Neural progenitor cell (in vitro differentiated cells): ENCODE data around the gene GPNMB. TPM values are rescaled to one million over a fixed set of nuclear protein-coding genes. Genes with fewer than 3 reads are reported as not detected.

Experiments
- DNase-seq: peaks from one replicate; pipeline ENCODE4 v3.0.0-alpha.2; 2016; ENCODE audit warnings: low spot score
- H2AFZ ChIP-seq: fragments of 200-600 bp; sonication (generic); replicated peaks from 2 replicates; pipeline ENCODE4 v1.6.1; 2016; ENCODE audit warnings: antibody characterized with exemption
- H3F3A ChIP-seq: fragments of 200-600 bp; sonication (generic); 2 replicates; pipeline ENCODE4 v1.6.1; 2016; ENCODE audit warnings: antibody characterized with exemption, low read depth
- H3K27ac ChIP-seq: fragments of 200-600 bp; sonication (generic); 2 replicates; pipeline ENCODE4 v1.5.1; 2016; ENCODE audit warnings: mild to moderate bottlenecking
- H3K27me3 ChIP-seq: fragments of 200-600 bp; sonication (generic); 2 replicates; pipeline ENCODE4 v1.6.1; 2016; ENCODE audit warnings: mild to moderate bottlenecking, moderate library complexity
- H3K36me3 ChIP-seq: fragments of 200-600 bp; sonication (generic); 2 replicates; pipeline ENCODE4 v1.5.1; 2016
- H3K4me1 ChIP-seq: fragments of 200-600 bp; sonication (generic); 2 replicates; pipeline ENCODE4 v1.6.1; 2016; ENCODE audit warnings: mixed run types
- H3K4me2 ChIP-seq: fragments of 200-600 bp; sonication (generic); 2 replicates; pipeline ENCODE4 v1.6.1; 2016
- H3K4me3 ChIP-seq: fragments of 200-600 bp; sonication (generic); 2 replicates; pipeline ENCODE4 v1.5.1; 2016
- H3K79me2 ChIP-seq: fragments of 200-600 bp; sonication (generic); 2 replicates; pipeline ENCODE4 v1.6.1; 2016; ENCODE audit warnings: low read depth
- H3K9ac ChIP-seq: fragments of 200-600 bp; sonication (generic); 2 replicates; pipeline ENCODE4 v1.6.1; 2016
- H3K9me3 ChIP-seq: fragments of 200-600 bp; sonication (generic); 2 replicates; pipeline ENCODE4 v1.5.1; 2016; ENCODE audit warnings: low read depth
- H4K20me1 ChIP-seq: fragments of 200-600 bp; sonication (generic); 2 replicates; pipeline ENCODE4 v1.6.1; 2016; ENCODE audit warnings: low read depth
- H3K27ac Mint-ChIP-seq: 3 replicates; pipeline ENCODE4 v1.8.0; 2021; ENCODE audit warnings: mixed read lengths
- H3K27me3 Mint-ChIP-seq: 2 replicates; pipeline ENCODE4 v1.8.0; 2022; ENCODE audit warnings: low read depth, mild to moderate bottlenecking, inconsistent platforms, moderate library complexity, mixed read lengths; ENCODE audit not compliant: insufficient read depth
- H3K36me3 Mint-ChIP-seq: 3 replicates; pipeline ENCODE4 v1.8.0; 2021; ENCODE audit warnings: mixed read lengths
- H3K4me1 Mint-ChIP-seq: 3 replicates; pipeline ENCODE4 v1.8.0; 2021; ENCODE audit warnings: mixed read lengths
- H3K4me3 Mint-ChIP-seq: 3 replicates; pipeline ENCODE4 v1.8.0; 2021; ENCODE audit warnings: mild to moderate bottlenecking, moderate library complexity, mixed read lengths
- H3K9me3 Mint-ChIP-seq: 3 replicates; pipeline ENCODE4 v1.8.0; 2020; ENCODE audit warnings: mixed read lengths
- EZH2 ChIP-seq: fragments of 200-600 bp; sonication (generic); IDR thresholded peaks from 2 replicates; pipeline ENCODE4 v1.6.1; 2017; ENCODE audit warnings: antibody characterized with exemption, mild to moderate bottlenecking, moderate library complexity
- EZH2phosphoT487 ChIP-seq: fragments of 200-600 bp; sonication (generic); IDR thresholded peaks from 2 replicates; pipeline ENCODE4 v1.6.1; 2017; ENCODE audit warnings: antibody characterized with exemption
- total RNA-seq: library from RNA; depleted of rRNA; stranded (reverse); fragments of >200 nt; gene quantifications from 2 replicates; pipeline ENCODE4 v1.2.3, GENCODE V29; 2015; ENCODE audit warnings: low replicate concordance
- TF ChIP-seq, protein P1 (sequence below): fragments of 200-600 bp; sonication (generic); IDR thresholded peaks from 2 replicates; pipeline ENCODE4 v1.5.1; 2017; ENCODE audit warnings: antibody characterized with exemption, mild to moderate bottlenecking

The GPNMB gene
- total RNA-seq, 1 donor from 2014 or later = not detected

- H3K27ac Mint-ChIP-seq = no peak overlapping the region
Measured at GRCh38 chr7:23249486-23249885, 2.9 kb downstream of the GPNMB start.

GRCh38 chr7:23254051-23254681 lies 7.6 kb downstream of the GPNMB start:
- Mint-ChIP-seq H3K9me3 (peaks cover 5% of the 10 kb centered on the region), H3K4me1 (no peaks in the 10 kb centered on the region), H3K27ac (no peak overlapping the region), H3K36me3 (no peaks in the 10 kb centered on the region), H3K4me3 (no peak overlapping the region), H3K27me3 (peaks cover 2% of the 10 kb centered on the region)
- H3K27me3 ChIP-seq = no peaks in the 10 kb centered on the region
- H3K9ac ChIP-seq = no peak overlapping the region
- no peaks in the 10 kb centered on the region for H3F3A ChIP-seq
- no peak overlapping the region for H3K4me2 ChIP-seq
- H2AFZ ChIP-seq = no peak overlapping the region
- H4K20me1 ChIP-seq = no peaks in the 10 kb centered on the region
- no peak for DNase-seq
- H3K79me2 ChIP-seq = no peaks in the 10 kb centered on the region
- TF ChIP-seq, protein P1, sequence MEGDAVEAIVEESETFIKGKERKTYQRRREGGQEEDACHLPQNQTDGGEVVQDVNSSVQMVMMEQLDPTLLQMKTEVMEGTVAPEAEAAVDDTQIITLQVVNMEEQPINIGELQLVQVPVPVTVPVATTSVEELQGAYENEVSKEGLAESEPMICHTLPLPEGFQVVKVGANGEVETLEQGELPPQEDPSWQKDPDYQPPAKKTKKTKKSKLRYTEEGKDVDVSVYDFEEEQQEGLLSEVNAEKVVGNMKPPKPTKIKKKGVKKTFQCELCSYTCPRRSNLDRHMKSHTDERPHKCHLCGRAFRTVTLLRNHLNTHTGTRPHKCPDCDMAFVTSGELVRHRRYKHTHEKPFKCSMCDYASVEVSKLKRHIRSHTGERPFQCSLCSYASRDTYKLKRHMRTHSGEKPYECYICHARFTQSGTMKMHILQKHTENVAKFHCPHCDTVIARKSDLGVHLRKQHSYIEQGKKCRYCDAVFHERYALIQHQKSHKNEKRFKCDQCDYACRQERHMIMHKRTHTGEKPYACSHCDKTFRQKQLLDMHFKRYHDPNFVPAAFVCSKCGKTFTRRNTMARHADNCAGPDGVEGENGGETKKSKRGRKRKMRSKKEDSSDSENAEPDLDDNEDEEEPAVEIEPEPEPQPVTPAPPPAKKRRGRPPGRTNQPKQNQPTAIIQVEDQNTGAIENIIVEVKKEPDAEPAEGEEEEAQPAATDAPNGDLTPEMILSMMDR = no peak
- H3K9me3 ChIP-seq = peaks cover 5% of the 10 kb centered on the region
- no peak overlapping the region for H3K27ac ChIP-seq
- no peak overlapping the region for H3K4me3 ChIP-seq
- H3K4me1 ChIP-seq = no peaks in the 10 kb centered on the region
- no peaks in the 10 kb centered on the region for H3K36me3 ChIP-seq

More at GRCh38 chr7:23249486-23249885, 2.9 kb downstream of the GPNMB start:
- no peak for DNase-seq
- Histone ChIP-seq H3K79me2 (no peaks in the 10 kb centered on the region), H3K4me3 (no peak overlapping the region), H3K4me1 (no peaks in the 10 kb centered on the region), H3K9ac (no peak overlapping the region), H3K27ac (no peak overlapping the region), H3F3A (no peaks in the 10 kb centered on the region), H4K20me1 (no peaks in the 10 kb centered on the region), H2AFZ (no peak overlapping the region), H3K9me3 (peaks cover 5% of the 10 kb centered on the region), H3K27me3 (peaks cover 16% of the 10 kb centered on the region), H3K4me2 (no peak overlapping the region), H3K36me3 (no peaks in the 10 kb centered on the region)
- Mint-ChIP-seq H3K4me3 (no peak overlapping the region), H3K4me1 (no peaks in the 10 kb centered on the region), H3K9me3 (peaks cover 5% of the 10 kb centered on the region), H3K36me3 (no peaks in the 10 kb centered on the region), H3K27me3 (peaks cover 3% of the 10 kb centered on the region)
- TF ChIP-seq EZH2 (no peak), EZH2phosphoT487 (no peak)
- TF ChIP-seq, protein P1 = no peak

- no peak overlapping the region for H3K4me2 ChIP-seq
- H3K79me2 ChIP-seq = no peaks in the 10 kb centered on the region
- H3K4me1 ChIP-seq = no peaks in the 10 kb centered on the region
- Mint-ChIP-seq H3K4me3 (no peak overlapping the region), H3K27ac (no peak overlapping the region), H3K27me3 (peaks cover 2% of the 10 kb centered on the region), H3K36me3 (no peaks in the 10 kb centered on the region), H3K4me1 (no peaks in the 10 kb centered on the region), H3K9me3 (no peaks in the 10 kb centered on the region)
- no peak overlapping the region for H2AFZ ChIP-seq
- no peak overlapping the region for H3K4me3 ChIP-seq
- H3K27ac ChIP-seq = no peak overlapping the region
- TF ChIP-seq EZH2 (no peak), EZH2phosphoT487 (no peak)
- TF ChIP-seq, protein P1 = no peak
- no peaks in the 10 kb centered on the region for H3K27me3 ChIP-seq
- no peak overlapping the region for H3K9ac ChIP-seq
- no peaks in the 10 kb centered on the region for H4K20me1 ChIP-seq
- H3F3A ChIP-seq = no peaks in the 10 kb centered on the region
- H3K36me3 ChIP-seq = no peaks in the 10 kb centered on the region
- no peaks in the 10 kb centered on the region for H3K9me3 ChIP-seq
- DNase-seq = no peak
Measured at GRCh38 chr7:23256731-23257130, 10.2 kb downstream of the GPNMB start.
